Ramos (cell line): ENCODE data around the gene ACTL8.

Experiments used
- in situ Hi-C: fragments of 300-500 bp; cut with MboI; formaldehyde crosslinking; loops from one replicate; pipeline ENCODE4 v1.14.3; 2022; ENCODE audit warnings: low sequenced_read_pairs; ENCODE audit not compliant: unreplicated experiment

The ACTL8 gene

GRCh38 chr1:17837233-17838030 is 82.3 kb downstream of the ACTL8 start:
- in situ Hi-C loops: no loop called here

DNA sequence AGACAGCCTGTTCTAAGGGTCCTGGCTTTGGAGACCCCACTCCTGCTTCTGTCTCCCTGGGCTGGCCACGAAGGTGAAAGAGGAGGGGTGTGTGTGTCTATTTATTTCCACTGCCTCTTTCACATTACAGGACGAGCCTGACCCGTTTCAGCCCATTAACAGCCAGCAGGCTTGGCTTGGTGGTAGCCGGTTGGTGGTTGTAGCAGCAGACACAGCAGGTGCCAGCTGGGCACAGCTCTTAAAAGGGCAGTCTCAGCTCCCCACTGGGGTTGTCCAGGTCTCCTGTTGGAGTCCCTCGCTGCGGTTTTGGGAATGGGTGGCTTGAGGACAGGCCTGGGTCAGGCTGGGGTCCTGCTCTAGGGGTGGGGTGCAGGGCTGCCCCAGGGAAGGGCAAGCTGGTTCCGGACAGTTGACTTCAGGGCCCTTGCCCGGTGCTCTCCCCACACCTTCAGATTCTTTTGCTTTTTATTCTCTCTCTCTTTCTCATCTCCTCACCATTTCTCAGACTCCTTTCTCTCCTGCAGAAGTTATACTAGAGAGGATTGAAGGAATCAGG is 84.6 kb downstream of the ACTL8 start:
- in situ Hi-C loops: no loop called here

DNA sequence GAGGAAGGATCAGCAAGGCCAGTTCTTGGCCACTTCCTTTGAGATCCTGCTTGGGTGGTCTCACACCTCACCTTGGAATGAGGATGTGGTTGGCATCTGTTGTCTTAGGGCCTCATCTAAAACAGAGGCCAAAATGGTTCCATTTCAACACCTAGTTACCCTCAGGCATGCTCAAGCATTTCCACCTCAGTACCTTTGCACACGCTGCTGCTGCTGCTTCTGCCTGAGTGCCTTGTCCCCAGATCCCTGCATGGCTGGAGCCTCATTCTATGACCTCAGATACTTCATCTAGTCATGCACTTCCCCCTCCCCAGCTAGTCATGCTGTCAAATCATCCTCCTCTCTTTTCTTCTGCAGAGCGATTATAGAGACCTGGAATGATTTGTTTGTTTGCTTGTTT is 86.8 kb downstream of the ACTL8 start:
- in situ Hi-C loops: no loop called here

GRCh38 chr1:17842686-17843085 is 87.6 kb downstream of the ACTL8 start:
- in situ Hi-C loops: no loop called here

GRCh38 chr1:17844185-17844826 is 89.2 kb downstream of the ACTL8 start:
- in situ Hi-C loops: no loop called here

DNA sequence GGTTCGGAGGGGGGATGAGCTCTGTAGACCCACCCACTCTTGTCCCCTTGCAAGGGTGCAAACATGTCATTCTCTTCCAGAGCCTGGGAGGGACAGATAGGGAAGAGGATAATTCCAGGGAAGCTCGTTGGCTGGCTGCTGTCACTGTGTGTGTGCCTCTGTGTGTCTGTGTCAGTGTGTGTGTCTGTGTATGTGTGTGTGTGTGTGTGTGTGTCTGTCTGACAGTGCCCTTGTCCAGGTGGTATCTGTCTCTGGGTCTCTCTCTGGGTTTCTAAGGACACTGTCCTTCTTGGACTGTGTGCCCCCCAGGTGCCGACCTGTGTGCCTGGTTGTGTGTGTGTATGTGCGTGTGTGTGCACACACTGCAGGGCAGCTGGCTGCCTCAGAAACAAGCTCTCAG is 90.5 kb downstream of the ACTL8 start:
- in situ Hi-C loops: no loop called here

- in situ Hi-C loops: no loop called here
Measured at GRCh38 chr1:17846341-17846740, 91.2 kb downstream of the ACTL8 start.

DNA sequence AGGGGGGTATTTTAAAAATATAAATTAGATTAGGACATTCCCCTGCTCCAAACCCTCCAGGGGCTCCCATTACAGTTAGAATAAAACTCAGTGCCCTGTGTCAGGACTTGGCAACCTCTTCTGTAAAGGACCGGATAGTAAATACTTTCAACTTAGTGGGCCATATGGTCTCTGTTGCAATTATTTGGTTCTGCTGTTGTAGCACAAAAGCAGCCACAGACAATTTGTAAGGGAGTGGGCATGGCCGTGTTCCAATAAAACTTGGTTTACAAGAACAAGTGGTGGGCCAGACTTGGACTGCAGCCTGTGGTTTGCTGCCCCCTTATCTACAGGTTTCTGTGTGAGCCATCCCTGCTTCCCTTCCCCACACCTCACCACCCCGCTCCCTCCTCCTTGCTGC is 92.0 kb downstream of the ACTL8 start:
- in situ Hi-C loops: no loop called here

DNA sequence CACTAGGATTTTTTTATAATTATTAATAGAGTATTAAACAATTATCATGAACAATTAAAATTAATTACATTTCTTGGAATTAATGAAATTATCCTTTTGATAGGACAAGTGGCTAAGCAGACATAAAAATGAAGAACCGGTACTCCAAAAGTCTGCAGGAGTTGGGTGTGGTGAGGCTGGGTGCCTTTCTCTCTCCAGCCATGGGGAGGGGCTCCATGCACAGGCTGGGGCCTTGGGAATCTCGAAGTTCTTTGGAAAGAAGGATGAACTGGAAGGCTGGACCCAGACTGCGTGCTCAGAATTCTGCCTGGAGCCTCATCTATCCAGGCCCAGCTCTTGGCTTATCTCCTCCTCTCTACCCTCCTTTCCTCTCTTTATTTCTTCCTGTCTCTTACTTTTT is 94.1 kb downstream of the ACTL8 start:
- in situ Hi-C loops: no loop called here

GRCh38 chr1:17851056-17851455 is 95.9 kb downstream of the ACTL8 start:
- in situ Hi-C loops: no loop called here

DNA sequence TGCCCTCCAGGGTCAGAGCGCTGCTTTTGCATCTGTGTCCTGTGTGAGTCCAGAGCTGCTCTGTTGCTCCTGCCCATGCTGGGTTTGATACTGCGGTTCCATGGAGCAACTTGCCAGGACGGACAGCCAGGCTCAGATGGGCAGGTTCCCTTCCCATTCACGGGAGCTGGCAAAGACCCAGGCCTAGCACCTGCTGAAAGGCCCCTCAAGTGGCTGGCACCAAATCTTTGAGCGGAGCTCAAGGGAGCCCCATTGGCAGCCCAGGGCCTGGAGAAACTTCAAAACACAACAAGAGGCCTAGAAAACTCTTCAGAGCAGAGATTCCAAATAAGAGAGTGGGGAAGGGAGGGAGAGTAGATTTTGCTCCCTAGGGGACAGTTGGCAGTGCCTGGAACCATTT is 97.2 kb downstream of the ACTL8 start:
- in situ Hi-C loops: no loop called here

DNA sequence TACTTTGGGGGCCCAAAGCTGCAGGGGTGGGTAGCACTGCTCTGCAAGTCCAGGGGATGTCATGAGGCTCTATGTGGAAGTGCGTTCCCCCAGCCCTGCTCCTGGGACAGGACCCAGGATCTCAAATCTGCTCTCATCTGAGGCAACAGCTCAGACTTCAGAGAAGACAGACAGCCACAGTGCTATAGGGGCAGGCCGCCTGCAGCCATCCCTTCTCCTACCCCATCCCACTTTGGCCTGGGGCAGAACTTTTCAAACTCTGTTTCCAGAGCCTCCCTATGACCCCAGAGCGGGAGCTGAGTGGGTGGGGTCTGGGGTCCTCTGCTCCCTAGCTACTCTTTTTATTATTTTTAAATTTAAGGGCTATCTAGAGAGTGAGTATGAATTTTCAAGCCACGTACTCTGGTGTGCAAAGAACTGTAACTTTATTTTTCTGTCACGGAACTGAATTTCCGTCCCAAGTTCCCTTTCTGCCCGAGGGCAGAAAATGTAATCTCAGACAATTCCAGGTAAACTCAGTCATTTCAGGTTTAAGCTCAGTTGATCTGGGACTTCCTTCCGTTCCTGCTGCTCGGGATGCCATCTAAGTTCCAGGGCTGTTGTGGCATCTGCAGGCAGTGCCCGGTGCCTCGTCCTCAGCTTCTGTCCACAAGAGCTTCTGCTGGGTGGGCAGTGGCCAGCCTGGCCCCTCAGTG is 98.3 kb downstream of the ACTL8 start:
- in situ Hi-C loops: no loop called here

DNA sequence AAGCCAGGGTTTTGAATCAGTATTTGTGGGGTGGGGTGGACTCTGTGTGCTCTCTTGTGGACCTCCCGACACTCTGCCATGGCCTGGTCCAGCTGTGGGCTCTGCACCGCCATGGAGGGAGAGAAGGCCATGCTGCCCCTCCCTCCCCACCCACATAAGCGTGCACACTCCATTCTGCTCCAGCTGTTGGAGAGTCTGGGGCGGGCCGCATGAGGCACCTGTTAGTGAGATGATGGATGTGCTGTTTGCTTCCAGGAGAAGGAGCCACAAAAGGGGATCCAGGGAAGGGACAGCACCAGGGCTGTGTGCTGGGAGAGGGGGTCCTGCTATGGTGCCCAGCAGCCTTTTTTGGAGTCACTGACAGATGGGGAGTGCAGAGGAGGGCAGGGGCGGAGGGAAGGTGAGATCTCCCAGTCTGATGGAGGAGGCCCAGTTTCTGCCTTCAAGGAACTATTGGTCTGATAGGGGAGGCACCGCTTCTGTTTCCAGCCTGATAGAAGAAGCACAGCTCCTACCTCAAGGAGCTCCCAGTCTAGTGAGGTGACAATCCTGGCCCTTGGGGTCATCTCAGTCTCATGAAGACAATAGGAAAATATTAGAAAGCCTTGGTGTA is 101.5 kb downstream of the ACTL8 start:
- in situ Hi-C loops: no loop called here

DNA sequence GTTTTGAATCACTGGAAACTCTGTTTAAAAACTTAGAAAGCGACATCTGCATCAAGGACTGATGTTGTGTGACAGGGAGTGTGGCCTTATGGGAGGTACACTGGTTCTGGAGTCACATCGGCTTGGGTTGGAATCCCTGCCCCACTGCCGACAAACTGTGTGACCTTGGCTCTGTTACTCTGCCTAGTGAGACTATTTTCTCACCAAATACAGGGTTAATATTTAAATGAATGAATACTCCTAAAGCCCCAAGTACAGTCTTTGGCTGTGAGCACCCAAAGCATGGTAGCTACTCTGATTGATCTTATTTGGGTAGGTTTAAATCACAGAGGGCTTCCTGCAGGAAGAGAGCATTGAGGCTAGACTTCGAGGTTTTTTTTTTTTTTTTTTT is 102.0 kb downstream of the ACTL8 start:
- in situ Hi-C loops: no loop called here

GRCh38 chr1:17857996-17858395 is 102.9 kb downstream of the ACTL8 start:
- in situ Hi-C loops: no loop called here

DNA sequence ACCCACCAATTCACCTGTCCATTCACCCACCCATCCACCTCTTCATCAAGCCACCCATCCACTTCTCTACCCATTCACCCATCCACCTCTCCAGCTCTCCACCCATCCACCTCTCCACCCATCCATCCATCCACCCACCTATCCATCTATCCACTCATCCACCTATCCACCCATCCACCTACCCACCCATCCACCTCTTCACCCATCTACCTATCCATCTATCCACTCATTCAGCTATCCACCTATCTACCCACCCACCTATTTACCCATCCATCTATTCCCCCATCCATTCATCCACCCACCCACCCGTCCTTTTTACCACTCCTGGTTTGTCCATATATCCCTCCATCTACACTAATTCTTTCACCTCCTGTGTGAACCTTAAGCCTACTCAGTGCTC is 105.7 kb downstream of the ACTL8 start:
- in situ Hi-C loops: no loop called here

GRCh38 chr1:17861685-17862084 is 106.6 kb downstream of the ACTL8 start:
- in situ Hi-C loops: no loop called here

DNA sequence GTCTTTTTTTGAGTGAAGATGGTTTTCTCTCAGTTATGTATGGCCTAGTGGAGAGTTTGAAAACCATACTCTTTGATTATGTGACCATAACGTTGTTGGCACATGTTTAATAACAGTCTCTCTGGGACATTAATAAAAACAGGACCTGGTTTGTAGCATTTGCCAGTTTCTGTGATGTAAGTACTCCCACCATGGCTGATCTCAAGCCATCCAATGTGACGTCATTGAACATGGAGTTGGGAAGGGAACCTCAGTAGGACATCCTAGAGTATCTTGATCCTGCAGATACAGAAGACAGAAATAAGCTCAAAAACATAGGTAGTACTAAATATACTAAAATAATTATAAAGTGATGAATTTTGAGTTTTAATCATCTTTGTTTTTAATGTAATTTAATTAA is 107.0 kb downstream of the ACTL8 start:
- in situ Hi-C loops: no loop called here

DNA sequence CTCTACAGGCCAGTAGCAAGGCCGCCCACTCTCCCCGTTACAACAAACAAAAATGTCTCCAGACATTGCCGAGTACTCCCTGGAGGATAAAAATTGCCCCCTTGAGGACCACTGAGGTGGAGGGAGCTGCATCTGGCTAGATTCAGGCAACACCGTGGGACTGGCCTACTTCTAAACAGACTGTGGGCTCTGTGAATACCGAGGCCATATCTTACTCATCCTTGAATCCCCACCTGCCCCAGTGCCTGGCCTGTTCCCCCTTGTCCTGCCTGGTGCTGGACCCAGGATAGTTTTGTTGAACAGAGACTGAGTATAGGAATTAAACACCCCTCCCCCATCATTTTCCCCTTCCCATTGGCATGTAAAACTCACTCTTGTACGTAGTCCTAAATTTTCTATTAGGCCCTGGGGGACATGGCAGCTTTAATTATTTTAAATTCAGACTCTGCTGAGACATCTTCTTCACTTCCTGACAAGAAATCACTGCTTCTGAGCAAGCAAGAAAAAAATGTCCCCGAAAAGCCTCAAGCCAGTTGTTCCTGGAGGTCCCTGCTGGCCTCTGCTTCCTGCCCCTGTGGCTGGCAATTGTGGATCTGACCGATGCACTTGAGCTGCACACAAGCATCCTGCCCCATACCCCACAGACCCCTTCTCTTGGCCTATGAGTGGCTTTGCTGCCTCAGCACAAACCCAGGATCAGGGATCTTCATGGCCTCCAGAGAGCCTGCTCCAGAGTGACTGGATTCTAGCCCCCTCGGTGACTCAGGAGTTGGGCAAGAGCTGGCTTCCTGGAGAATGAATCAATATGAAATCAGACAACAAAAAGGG is 111.0 kb downstream of the ACTL8 start:
- in situ Hi-C loops: no loop called here

DNA sequence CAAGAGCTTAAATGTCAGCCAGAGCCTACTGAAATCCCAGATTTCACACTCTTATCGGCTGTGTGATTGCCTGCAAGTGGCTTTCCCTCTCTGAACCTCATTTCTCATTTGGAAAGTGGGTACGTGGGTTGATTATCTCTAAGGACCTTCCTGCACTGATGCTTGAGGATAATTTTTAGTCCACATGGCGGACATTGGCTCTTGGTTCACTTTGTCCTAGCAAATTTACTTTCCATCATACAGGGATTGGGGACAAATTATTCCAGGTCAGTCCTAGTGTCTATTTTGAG is 111.6 kb downstream of the ACTL8 start:
- in situ Hi-C loops: no loop called here
